ENCODE measurements around the gene CHIT1. TPM values are rescaled to one million over a fixed set of nuclear protein-coding genes. Genes with fewer than 3 reads are reported as not detected.

CHIT1 gene
- 10 to 100 TPM in 2 of 7 donors, 1 to 10 TPM in 5; 2.2 to 31.0 (median 7.8) TPM for total RNA-seq
- 100 to 1,000 TPM in 1 of 3 donors, 1 to 10 TPM in 2; 2.0 to 165 (median 2.2) TPM for polyA plus RNA-seq
- long read RNA-seq, donor 1, partial matches to known transcripts: 0 of 1 reads
- long read RNA-seq, donor 1, other reads (novel, unspliced or antisense): 0 of 1 reads
- long read RNA-seq, donor 2: 0 reads

- H3K27ac ChIP-seq: peak within 1 kb of the TSS in 1 of 8 donors; percentile 16
- H3K27me3 ChIP-seq (replicated peaks in 1 of 7): peaks cover 0 to 26% (median 0%) of the 10 kb centered on the region in 7 donors
- H3K4me1 ChIP-seq: peaks cover 0 to 7% (median 0%) of the 10 kb centered on the region in 6 donors
- no peak within 1 kb of the TSS for H3K4me3 ChIP-seq
- no peak for DNase-seq
- 69 to 87% (median 81%) methylated on average over 7 of the region's 7 CpGs for WGBS, 5 donors
- H3K9me3 ChIP-seq: peaks cover 0 to 16% (median 10%) of the 10 kb centered on the region in 8 donors
- no peaks in the 10 kb centered on the region for H3K36me3 ChIP-seq
- intact Hi-C loops (cut with DNase I; ENCODE audit: low total_unique reads): no loop called here
- TF ChIP-seq POLR2A (IDR thresholded peaks at IDR 0.05) (no peak), POLR2AphosphoS5 (IDR thresholded peaks at IDR 0.05) (no peak), CTCF (IDR thresholded peaks at IDR 0.05 in 8 of 11, conservative IDR thresholded peaks at IDR 0.05 in 3 of 11) (no peak)
Observed at GRCh38 chr1:203229471-203230135, at the start of gene CHIT1. CHIT1 (minus strand) TSS chr1:203229673; CDS start chr1:203229636, 37 bp downstream.

- H3K9me3 ChIP-seq: no peaks in the 10 kb centered on the region
- intact Hi-C loops (cut with DNase I; ENCODE audit: low total_unique reads): no loop called here
- peaks cover 16 to 95% (median 70%) of the 10 kb centered on the region in 6 donors for H3K4me1 ChIP-seq
- peak overlapping the region in 7 of 8 donors; percentile 66 to 87 (median 80) for H3K27ac ChIP-seq
- TF ChIP-seq POLR2A (IDR thresholded peaks at IDR 0.05): no peak
- no peak for TF ChIP-seq POLR2AphosphoS5 (IDR thresholded peaks at IDR 0.05)
- no peak for TF ChIP-seq CTCF (IDR thresholded peaks at IDR 0.05 in 8 of 11, conservative IDR thresholded peaks at IDR 0.05 in 3 of 11)
- H3K4me3 ChIP-seq: no peak overlapping the region
- WGBS, 5 donors: 67 to 79% (median 78%) methylated on average over 8 of the region's 8 CpGs
- DNase-seq: no peak
- no peaks in the 10 kb centered on the region for H3K27me3 ChIP-seq (replicated peaks in 1 of 7)
- no peaks in the 10 kb centered on the region for H3K36me3 ChIP-seq
Observed at GRCh38 chr1:203278885-203279406, 49.5 kb upstream of the CHIT1 start.

GRCh38 chr1:203278082-203278884, 48.8 kb upstream of the CHIT1 start:
- Histone ChIP-seq H3K9me3 (no peaks in the 10 kb centered on the region), H3K27me3 (replicated peaks in 1 of 7) (no peaks in the 10 kb centered on the region), H3K4me3 (peak overlapping the region in 1 of 8 donors; percentile 46), H3K4me1 (peaks cover 19 to 95% (median 71%) of the 10 kb centered on the region in 6 donors), H3K27ac (peak overlapping the region; percentile 24 to 87 (median 80)), H3K36me3 (no peaks in the 10 kb centered on the region)
- TF ChIP-seq POLR2A (IDR thresholded peaks at IDR 0.05): no peak
- TF ChIP-seq POLR2AphosphoS5 (IDR thresholded peaks at IDR 0.05): peak; percentile 67 to 83 (median 80)
- TF ChIP-seq CTCF (IDR thresholded peaks at IDR 0.05 in 8 of 11, conservative IDR thresholded peaks at IDR 0.05 in 3 of 11): no peak
- 16 to 20% (median 20%) methylated on average over 13 of the region's 13 CpGs for WGBS, 5 donors
- intact Hi-C loops (cut with DNase I; ENCODE audit: low total_unique reads): no loop called here
- peak; percentile 86 for DNase-seq
